HepG2 (cell line): ENCODE measurements around the gene IPO9. TPM values are rescaled to one million over a fixed set of nuclear protein-coding genes. Genes with fewer than 3 reads are reported as not detected.

ENCODE experiments used
- ATAC-seq: fragments of 200-7000 bp; cut with Tn5 transposase; 3 replicates; pipeline ENCODE4 v1.9.1; 2020; ENCODE audit warnings: mild to moderate bottlenecking, moderate library complexity
- BruUV-seq: library from RNA; stranded (reverse); fragments of 400-500 nt; replicated peaks from 2 replicates; lab custom pipeline; 2021; lab: Mats Ljungman, UMichigan
- CTCF ChIA-PET: fragments of 300-600 bp; formaldehyde crosslinking; extraction: SDS; loops from one replicate; lab custom pipeline; 2021; ENCODE audit warnings: low total read pairs, inconsistent platforms, low intra/inter-chr PET ratio; lab: Yijun Ruan, JAX
- POLR2A ChIA-PET: fragments of 350-600 bp; sonication (Branson Sonifier 250); formaldehyde crosslinking; loops from one replicate; lab custom pipeline; 2020; ENCODE audit warnings: antibody characterized with exemption, inconsistent platforms; lab: Yijun Ruan, JAX
- DNase-seq: peaks from one replicate; pipeline ENCODE4 v3.0.0-alpha.2; 2015; ENCODE audit warnings: low spot score
- FAIRE-seq: peaks from 3 replicates; lab custom pipeline; 2011; peaks lifted over from hg19 to GRCh38; lab: Jason Lieb, UNC
- H2AFZ ChIP-seq: one replicate; pipeline ENCODE4 v1.6.1; 2011; ENCODE audit warnings: low read length, inconsistent platforms
- H3K27ac ChIP-seq: fragments of 300-600 bp; 3 replicates; pipeline ENCODE4 v1.8.0; 2011; ENCODE audit warnings: mixed run types, mild to moderate bottlenecking, mixed read lengths, low read length, inconsistent platforms; ENCODE audit not compliant: insufficient read depth; ENCODE audit errors: extremely low read length
- H3K27me3 ChIP-seq, 2 experiments: fragments of 200-600 bp in 1 of 2; 2 replicates in 1 of 2; 3 replicates in 1 of 2; pipeline versions ENCODE4 v1.6.0 to v1.8.0; 2011; ENCODE audit warnings: low read length in 2 of 2, mild to moderate bottlenecking in 2 of 2, moderate library complexity in 2 of 2, inconsistent platforms in 1 of 2; ENCODE audit not compliant: insufficient read depth in 2 of 2, control insufficient read depth in 1 of 2
- H3K36me3 ChIP-seq, 2 experiments: fragments of 200-600 bp in 1 of 2; replicated peaks in 1 of 2; 2 replicates in 1 of 2; 3 replicates in 1 of 2; pipeline versions ENCODE4 v1.5.1 to v1.8.0; 2011; ENCODE audit warnings: low read length in 2 of 2, inconsistent platforms in 1 of 2; ENCODE audit not compliant: insufficient read depth in 2 of 2, control insufficient read depth in 1 of 2
- H3K4me1 ChIP-seq: 2 replicates; pipeline ENCODE4 v1.5.1; 2012; ENCODE audit warnings: low read length, inconsistent platforms; ENCODE audit not compliant: insufficient read depth
- H3K4me2 ChIP-seq: 2 replicates; pipeline ENCODE4 v1.6.0; 2011; ENCODE audit warnings: low read depth, low read length, inconsistent platforms
- H3K4me3 ChIP-seq, 3 experiments: fragments of 200-600 bp in 1 of 3; sonication (generic), shearing (Covaris generic) in 1 of 3; replicated peaks in 1 of 3; 2 replicates each; pipeline ENCODE4 v1.5.1; 2011 to 2016; ENCODE audit warnings: low read length in 3 of 3, inconsistent platforms in 2 of 3, low read depth in 2 of 3, mild to moderate bottlenecking in 2 of 3, control low read depth in 1 of 3, mixed read lengths in 1 of 3; ENCODE audit not compliant: insufficient read depth in 1 of 3
- H3K79me2 ChIP-seq: one replicate; pipeline ENCODE4 v1.6.1; 2011; ENCODE audit warnings: low read length, inconsistent platforms; ENCODE audit not compliant: insufficient read depth
- H3K9ac ChIP-seq: 2 replicates; pipeline ENCODE4 v1.6.0; 2011; ENCODE audit warnings: mild to moderate bottlenecking, low read depth, low read length, inconsistent platforms; ENCODE audit not compliant: insufficient read depth
- H3K9me3 ChIP-seq: 2 replicates; pipeline ENCODE4 v1.5.1; 2012; ENCODE audit warnings: mild to moderate bottlenecking, low read length
- H4K20me1 ChIP-seq: 2 replicates; pipeline ENCODE4 v1.6.0; 2011; ENCODE audit warnings: inconsistent platforms, mild to moderate bottlenecking, low read length, moderate library complexity; ENCODE audit not compliant: insufficient read depth
- HMGXB4 ChIP-seq, 2 experiments: sonication (generic) in 1 of 2; formaldehyde crosslinking in 1 of 2; IDR thresholded peaks; 2 replicates each; pipeline versions ENCODE4 v1.4.0 to v1.6.1; 2018 to 2020; ENCODE audit warnings: missing genetic modification reagents in 2 of 2, borderline replicate concordance in 1 of 2, low read depth in 1 of 2, mild to moderate bottlenecking in 1 of 2, missing biosample characterization in 1 of 2
- MED8 ChIP-seq: sonication (generic); formaldehyde crosslinking; IDR thresholded peaks from 2 replicates; pipeline ENCODE4 v1.8.1; 2023; ENCODE audit warnings: mild to moderate bottlenecking, missing genetic modification reagents; ENCODE audit not compliant: insufficient replicate concordance
- MEF2D ChIP-seq: sonication (generic); formaldehyde crosslinking; IDR thresholded peaks from 2 replicates; pipeline ENCODE4 v1.5.1; 2020; ENCODE audit warnings: mild to moderate bottlenecking, missing genetic modification reagents
- SAP130 ChIP-seq: IDR thresholded peaks from 2 replicates; pipeline ENCODE4 v1.6.1; 2016; ENCODE audit warnings: low read depth
- TEF ChIP-seq: sonication (generic); formaldehyde crosslinking; IDR thresholded peaks from 2 replicates; pipeline ENCODE4 v1.5.0; 2020; ENCODE audit warnings: missing genetic modification reagents
- TERF1 ChIP-seq: sonication (generic); formaldehyde crosslinking; IDR thresholded peaks from 2 replicates; pipeline ENCODE4 v1.8.0; 2022; ENCODE audit warnings: mild to moderate bottlenecking, missing genetic modification reagents, moderate library complexity
- YEATS2 ChIP-seq: sonication (generic); formaldehyde crosslinking; IDR thresholded peaks from 2 replicates; pipeline ENCODE4 v1.4.0; 2020; ENCODE audit warnings: missing genetic modification reagents, borderline replicate concordance
- ZNF251 ChIP-seq: sonication (generic); formaldehyde crosslinking; IDR thresholded peaks from 2 replicates; pipeline ENCODE4 v1.9.0; 2021; ENCODE audit warnings: mild to moderate bottlenecking, missing genetic modification reagents
- ZNF263 ChIP-seq: sonication (generic); formaldehyde crosslinking; IDR thresholded peaks from 2 replicates; pipeline ENCODE4 v1.4.0; 2020; ENCODE audit warnings: missing genetic modification reagents
- ZNF552 ChIP-seq: sonication (generic); formaldehyde crosslinking; IDR thresholded peaks from 2 replicates; pipeline ENCODE4 v1.9.0; 2022; ENCODE audit warnings: missing genetic modification reagents, mild to moderate bottlenecking, borderline replicate concordance
- ZSCAN5A ChIP-seq: sonication (generic); formaldehyde crosslinking; IDR thresholded peaks from 2 replicates; pipeline ENCODE4 v1.8.0; 2022; ENCODE audit warnings: mild to moderate bottlenecking, missing genetic modification reagents, borderline replicate concordance
- WGBS: methylation state at CpG from one replicate; pipeline ENCODE4 v1.1.6; 2017; ENCODE audit warnings: low lambda C conversion rate; 5-methylcytosine and 5-hydroxymethylcytosine counted together
- in situ Hi-C: cut with HindIII; loops from 2 replicates; pipeline ENCODE4 v1.10.0; 2017; ENCODE audit warnings: low pct_unique_long_range_greater_than_20kb; ENCODE audit not compliant: extremely low pct_ligation_motif_present
- intact Hi-C: fragments of 100-400 bp; cut with micrococcal nuclease; formaldehyde crosslinking; loops from one replicate; pipeline ENCODE4 v1.10.0; 2022; ENCODE audit not compliant: unreplicated experiment
- polyA plus RNA-seq, 8 experiments: library from polyadenylated mRNA; depleted of rRNA in 3 of 8; stranded (reverse) in 7 of 8; unstranded in 1 of 8; fragments of >200 nt; fragmentation: Illumina TruSeq in 4 of 8; extraction: Trizol in 4 of 8; gene quantifications; 2 replicates each; pipeline versions ENCODE4 v1.2.1 to v1.2.3, GENCODE V29; 2011 to 2016; ENCODE audit warnings: low read depth in 4 of 8, missing spikeins in 1 of 8, mixed read lengths in 1 of 8; ENCODE audit not compliant: insufficient read depth in 1 of 8
- total RNA-seq, 5 experiments: library from RNA; depleted of rRNA; stranded (reverse); fragments of >200 nt; fragmentation: Illumina TruSeq; extraction: Trizol; gene quantifications; 2 replicates each; pipeline ENCODE4 v1.2.3, GENCODE V29; 2016; ENCODE audit warnings: low read depth in 1 of 5
- TF ChIP-seq, protein P1 (sequence below): sonication (generic); formaldehyde crosslinking; IDR thresholded peaks from 2 replicates; pipeline ENCODE4 v1.4.0; 2020; ENCODE audit warnings: missing genetic modification reagents
- TF ChIP-seq, protein P2 (sequence below): sonication (generic); formaldehyde crosslinking; IDR thresholded peaks from 2 replicates; pipeline ENCODE4 v1.5.0; 2020; ENCODE audit warnings: mild to moderate bottlenecking, missing genetic modification reagents

The IPO9 gene
- total and polyA plus RNA-seq, 2 of the 13 experiments (the other 11 are each of a cell fraction or from before 2014, with no cell fraction given), result 31.0 to 34.8 TPM

DNA sequence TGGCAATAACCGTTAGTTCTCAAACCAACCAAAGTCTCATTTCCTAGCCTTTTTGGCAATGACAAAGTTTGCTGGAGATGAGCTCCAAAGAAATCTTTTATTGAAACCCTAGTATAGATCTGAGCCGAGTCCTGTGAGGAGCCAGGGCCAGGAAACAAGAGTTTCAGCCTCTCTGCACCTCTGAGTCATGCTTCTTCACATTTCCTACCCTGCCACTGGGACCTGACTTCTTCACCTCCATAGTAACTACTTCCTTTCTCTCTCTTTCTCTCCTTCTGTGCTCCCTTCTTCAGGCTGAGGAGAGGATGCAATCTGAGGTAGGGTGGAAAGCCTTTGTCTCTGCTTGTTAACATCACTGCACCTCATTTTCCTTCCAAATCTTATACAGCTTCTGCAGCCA lies 38.7 kb upstream of the IPO9 start:
- in situ Hi-C loops, result no loop called here
- no peaks in the 10 kb centered on the region for H3K79me2 ChIP-seq
- CTCF ChIA-PET, result no interaction called here

More for the DNA sequence above, 38.7 kb upstream of the IPO9 start:
- no peak for ATAC-seq
- no peak for DNase-seq
- Histone ChIP-seq H3K27me3 (peaks cover 2 to 41% of the 10 kb centered on the region in 2 experiments; a peak in 4 of 5 replicates), H2AFZ (no peak overlapping the region), H3K36me3 (no peaks in the 10 kb centered on the region), H3K4me2 (no peak overlapping the region), H3K9ac (no peak overlapping the region), H3K27ac (no peak overlapping the region), H3K4me3 (no peak overlapping the region), H3K9me3 (no peaks in the 10 kb centered on the region), H4K20me1 (no peaks in the 10 kb centered on the region), H3K4me1 (no peaks in the 10 kb centered on the region)
- no peak for TF ChIP-seq HMGXB4 (CRISPR knock-in tag; IDR thresholded peaks at IDR 0.05; ENCODE audit: borderline replicate concordance in 1 of 2, low read depth in 1 of 2)
- TF ChIP-seq TEF (CRISPR knock-in tag), result no peak
- TF ChIP-seq SAP130 (CRISPR knock-in tag), result no peak
- TF ChIP-seq, protein P1, sequence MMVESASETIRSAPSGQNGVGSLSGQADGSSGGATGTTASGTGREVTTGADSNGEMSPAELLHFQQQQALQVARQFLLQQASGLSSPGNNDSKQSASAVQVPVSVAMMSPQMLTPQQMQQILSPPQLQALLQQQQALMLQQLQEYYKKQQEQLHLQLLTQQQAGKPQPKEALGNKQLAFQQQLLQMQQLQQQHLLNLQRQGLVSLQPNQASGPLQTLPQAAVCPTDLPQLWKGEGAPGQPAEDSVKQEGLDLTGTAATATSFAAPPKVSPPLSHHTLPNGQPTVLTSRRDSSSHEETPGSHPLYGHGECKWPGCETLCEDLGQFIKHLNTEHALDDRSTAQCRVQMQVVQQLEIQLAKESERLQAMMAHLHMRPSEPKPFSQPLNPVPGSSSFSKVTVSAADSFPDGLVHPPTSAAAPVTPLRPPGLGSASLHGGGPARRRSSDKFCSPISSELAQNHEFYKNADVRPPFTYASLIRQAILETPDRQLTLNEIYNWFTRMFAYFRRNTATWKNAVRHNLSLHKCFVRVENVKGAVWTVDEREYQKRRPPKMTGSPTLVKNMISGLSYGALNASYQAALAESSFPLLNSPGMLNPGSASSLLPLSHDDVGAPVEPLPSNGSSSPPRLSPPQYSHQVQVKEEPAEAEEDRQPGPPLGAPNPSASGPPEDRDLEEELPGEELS (CRISPR knock-in tag), result no peak
- TF ChIP-seq TERF1 (CRISPR knock-in tag), result no peak
- no peak for TF ChIP-seq ZNF263
- TF ChIP-seq ZNF251, result no peak
- TF ChIP-seq MEF2D (CRISPR knock-in tag), result no peak
- TF ChIP-seq, protein P2, sequence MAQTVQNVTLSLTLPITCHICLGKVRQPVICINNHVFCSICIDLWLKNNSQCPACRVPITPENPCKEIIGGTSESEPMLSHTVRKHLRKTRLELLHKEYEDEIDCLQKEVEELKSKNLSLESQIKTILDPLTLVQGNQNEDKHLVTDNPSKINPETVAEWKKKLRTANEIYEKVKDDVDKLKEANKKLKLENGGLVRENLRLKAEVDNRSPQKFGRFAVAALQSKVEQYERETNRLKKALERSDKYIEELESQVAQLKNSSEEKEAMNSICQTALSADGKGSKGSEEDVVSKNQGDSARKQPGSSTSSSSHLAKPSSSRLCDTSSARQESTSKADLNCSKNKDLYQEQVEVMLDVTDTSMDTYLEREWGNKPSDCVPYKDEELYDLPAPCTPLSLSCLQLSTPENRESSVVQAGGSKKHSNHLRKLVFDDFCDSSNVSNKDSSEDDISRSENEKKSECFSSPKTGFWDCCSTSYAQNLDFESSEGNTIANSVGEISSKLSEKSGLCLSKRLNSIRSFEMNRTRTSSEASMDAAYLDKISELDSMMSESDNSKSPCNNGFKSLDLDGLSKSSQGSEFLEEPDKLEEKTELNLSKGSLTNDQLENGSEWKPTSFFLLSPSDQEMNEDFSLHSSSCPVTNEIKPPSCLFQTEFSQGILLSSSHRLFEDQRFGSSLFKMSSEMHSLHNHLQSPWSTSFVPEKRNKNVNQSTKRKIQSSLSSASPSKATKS (CRISPR knock-in tag), result no peak
- no peak for TF ChIP-seq YEATS2
- TF ChIP-seq MED8 (CRISPR knock-in tag), result no peak
- no peak for TF ChIP-seq ZNF552 (CRISPR knock-in tag)
- TF ChIP-seq ZSCAN5A, result no peak
- POLR2A ChIA-PET, result no interaction called here
- FAIRE-seq, result no peak
- intact Hi-C loops, result no loop called here
- BruUV-seq, result no TSS peak
- 15% methylated on average over 2 of the region's 2 CpGs for WGBS
